Activated CD4-positive, alpha-beta T cell treated with anti-CD3 and anti-CD28 coated beads for 48 hours (primary cell): ENCODE measurements around the gene ATP8A2.

Experiments used
- DNase-seq: peaks from one replicate; pipeline ENCODE4 v3.0.0-alpha.2; 2020

The ATP8A2 gene

DNA sequence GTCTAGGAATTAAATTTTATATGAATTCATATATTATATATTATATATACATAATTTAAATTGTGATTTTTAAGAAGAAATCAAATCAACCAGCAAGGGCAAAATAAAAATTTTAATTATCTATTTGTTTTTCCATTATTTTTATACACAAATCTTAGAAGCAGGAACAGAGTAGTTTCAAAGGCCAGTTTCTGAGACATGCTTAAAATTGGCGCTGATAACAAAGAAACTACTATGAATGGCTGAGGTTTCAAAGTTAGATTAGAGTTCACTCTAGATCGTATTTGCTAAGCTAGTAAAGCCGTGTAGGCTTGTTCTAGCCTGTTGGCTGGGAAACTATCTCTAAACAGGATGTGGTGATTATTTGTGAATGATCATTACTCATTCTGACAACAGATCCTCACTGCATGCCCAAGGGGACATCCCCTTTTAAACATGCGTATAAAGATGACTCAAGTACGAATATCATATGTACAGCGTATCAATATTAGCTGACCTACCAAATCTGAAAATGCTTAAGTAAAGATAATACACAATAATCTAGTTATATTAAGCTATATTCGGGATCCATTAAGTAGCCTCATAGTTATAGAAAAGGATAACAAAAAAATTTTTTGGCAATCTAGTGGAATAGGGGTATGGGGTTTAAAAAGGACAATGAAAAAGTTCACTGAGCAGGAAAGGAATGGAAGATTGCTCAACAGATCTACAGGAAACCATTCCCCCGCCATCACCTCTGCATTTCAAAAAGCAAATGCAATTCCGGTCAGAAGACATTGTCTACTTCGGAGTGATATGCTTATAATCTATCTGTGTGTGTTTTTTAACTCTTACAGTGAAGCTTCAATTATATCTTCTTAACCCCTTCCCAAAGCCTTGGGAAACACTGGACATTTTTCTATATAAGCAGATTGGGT lies 529.9 kb downstream of the ATP8A2 start:
- peak; percentile 40 for DNase-seq

DNA sequence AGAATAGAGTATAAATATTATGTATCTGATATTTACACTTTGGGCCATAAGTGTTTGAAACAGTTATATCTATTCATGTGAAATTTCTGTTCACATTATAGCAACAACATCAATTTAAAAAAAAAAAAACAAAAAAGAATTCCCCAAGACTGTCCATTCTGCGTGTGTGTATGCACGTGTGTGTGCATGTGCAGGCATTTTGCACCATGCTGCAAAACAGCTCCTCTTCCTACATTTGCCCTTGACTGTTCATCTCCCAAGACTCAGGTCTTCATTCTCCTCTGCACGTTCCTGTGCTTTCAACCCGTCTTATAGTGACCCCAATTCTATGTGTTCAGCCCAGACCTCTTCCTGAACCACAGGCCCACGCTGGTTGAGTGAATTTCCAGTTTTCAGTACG lies 530.7 kb downstream of the ATP8A2 start:
- DNase-seq = no peak

DNA sequence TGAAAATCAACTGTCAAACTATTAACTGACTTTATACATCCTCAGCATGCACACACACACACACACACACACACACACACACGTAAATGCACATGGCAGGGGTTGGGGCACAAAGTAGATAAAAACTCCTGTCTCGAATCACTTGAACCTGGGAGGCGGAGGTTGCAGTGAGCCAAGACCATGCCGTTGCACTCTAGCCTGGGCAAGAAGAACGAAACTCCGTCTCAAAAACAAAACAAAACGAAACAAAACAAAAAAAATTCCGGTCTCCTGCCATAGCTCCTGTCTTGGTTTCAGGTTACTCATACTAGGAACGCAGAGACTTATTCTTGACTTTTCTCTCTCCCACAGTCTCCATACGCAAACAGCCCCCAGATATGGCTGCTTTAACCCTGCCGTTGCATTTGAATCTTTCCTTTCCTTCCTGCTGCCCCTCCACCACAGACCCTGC lies 531.1 kb downstream of the ATP8A2 start:
- DNase-seq = peak; percentile 17

- DNase-seq = no peak
These were observed 533.1 kb downstream of the ATP8A2 start for GRCh38 chr13:25904830-25905229.

DNA sequence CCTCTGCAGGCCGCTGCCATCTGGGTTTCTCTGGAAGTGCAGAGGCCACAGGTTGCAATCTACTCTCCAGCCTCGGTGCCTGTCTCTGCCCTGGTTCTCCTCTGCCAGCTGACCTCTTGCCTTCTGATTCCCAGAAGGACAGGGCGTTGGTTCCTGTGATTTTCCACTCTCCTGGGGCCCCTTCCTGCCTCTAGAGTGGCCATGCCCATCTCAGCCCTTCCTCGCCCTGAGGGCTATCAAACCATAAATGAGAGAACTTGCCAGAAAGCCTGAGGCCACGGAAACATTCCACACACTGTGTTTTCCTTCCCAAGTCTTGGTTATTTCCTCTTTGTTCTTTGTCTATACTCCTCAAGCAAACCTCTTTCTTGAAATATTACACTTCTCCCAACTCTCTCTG lies 533.8 kb downstream of the ATP8A2 start:
- no peak for DNase-seq

DNA sequence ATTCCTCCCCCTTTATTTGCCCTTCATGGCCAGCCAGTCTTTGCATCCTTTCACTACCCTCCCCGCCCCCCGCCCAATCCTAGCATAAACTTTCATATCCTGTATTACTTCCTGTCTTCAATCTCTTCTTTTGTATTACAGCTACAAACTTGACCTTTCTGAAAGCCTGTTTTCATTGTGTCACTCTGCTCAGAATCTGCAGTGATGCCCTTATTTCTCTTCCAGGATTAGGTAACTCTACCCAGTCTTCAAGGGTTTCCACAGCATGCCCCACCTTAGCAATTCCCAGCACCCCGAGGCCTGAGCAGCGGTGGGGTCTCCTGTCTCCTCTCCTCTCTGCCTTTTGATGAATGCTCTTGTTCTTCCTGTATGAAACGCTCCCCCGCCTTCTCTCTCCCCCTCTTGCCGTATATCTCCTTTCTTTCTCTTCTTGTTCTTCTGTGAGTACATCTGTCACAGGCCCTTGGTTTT lies 534.5 kb downstream of the ATP8A2 start:
- DNase-seq = no peak

DNA sequence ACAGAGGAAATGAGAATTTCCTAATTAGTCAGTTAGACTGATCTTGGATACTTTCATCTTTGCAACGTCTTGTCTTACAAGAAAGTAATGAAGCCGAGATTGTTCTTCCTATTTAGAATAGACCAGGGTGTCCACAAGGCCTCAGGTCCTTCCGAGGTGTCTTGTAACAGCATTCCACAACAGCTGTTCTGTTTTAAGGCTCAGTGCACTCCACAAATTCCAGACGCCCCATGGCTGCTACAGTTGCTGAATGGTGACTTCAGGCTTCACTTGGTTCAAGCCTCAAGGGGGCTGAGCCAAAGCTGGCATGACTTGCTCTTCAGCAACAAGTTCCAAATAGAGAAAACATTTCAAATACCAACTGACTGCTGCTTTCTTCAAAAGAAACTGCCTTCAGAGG lies 536.6 kb downstream of the ATP8A2 start:
- DNase-seq = no peak

DNA sequence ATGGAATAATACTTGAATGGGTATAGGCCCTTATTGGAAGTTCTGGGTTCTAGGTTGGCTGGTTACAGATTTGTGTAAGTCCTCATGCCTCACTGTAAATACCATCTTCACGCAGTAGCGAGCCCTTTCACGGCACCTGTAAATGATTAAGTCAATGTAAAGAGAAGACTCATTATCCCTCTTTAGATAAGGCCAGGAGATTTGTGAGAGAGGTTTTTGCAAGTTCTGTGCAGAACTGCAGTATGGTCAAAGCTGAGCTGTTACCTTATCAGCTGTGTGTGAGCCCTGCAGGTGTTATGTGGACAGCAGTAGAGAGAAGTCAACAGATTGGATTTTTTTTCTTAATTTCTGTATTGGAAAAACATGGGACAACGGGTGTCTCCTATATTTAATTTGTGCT lies 538.5 kb downstream of the ATP8A2 start:
- DNase-seq = no peak

DNA sequence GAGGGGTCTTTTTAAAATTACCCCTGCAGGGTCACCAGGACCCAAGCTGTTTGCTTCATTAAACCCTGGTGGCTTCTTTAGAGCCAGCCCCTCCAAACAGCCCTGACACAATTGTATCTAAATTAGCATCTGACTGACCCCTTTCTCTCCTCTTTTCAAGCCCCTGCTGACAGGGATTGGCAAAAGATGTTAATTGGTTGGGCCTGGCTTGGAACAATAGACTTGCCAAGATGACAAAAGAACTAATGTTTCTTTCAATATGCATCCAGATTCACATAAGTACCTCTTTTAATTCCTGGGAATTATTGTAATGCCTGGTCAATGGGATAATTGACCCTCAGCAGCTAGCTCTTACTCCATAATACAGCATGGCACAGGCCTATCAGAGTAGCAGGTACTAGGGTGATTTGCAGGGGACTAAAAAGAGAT lies 539.2 kb downstream of the ATP8A2 start:
- no peak for DNase-seq

GRCh38 chr13:25912961-25913360 lies 541.2 kb downstream of the ATP8A2 start:
- DNase-seq = no peak

DNA sequence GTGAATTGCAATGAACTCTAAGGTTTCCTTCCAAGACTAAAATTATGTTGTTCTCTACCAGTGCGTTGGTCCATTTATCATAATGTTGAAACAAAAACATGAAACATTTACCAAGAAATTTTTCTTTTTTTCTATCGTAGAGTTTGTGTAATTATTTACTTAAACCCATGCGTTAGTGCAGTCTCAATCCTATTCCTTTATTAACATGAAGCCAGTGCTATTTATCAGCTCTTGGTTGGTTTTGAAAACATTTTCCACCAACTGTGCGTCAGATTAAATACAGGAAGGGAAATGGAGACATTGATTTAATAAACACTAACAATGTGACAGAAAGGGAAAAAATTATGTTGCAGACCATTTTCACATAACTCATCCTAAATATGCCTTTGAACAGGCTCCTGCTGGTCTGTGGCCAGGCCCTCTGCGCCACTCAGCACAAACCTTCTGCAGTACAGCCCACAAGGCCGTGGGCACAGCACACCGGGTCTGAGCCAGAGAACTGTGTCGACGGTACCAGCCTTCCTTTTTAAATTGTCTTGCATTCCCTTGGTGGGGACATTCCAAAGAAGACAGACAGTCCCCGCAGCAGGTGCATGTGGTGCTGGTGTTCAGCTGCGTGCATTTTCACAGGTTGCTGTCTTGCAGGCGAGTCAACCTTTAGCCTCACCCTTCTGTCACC lies 544.2 kb downstream of the ATP8A2 start:
- no peak for DNase-seq

DNA sequence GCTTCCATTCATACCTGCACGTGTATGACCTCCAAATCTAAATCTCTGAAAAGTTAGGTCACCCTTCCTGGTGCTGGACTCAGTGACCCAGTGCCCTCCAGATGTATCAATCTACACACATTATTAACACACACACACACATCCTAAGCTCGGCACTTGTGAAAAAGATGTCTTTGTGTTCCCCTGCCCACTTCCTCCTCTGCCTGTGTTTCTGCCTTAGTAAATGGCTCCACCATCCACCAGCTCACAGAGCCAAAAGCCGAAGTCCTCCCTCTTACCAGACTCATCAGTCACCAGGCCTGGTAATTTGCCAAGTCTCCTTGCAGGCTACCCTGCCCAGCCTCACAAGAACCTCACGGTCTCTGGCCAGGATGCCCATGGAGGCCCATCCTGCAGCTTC lies 548.5 kb downstream of the ATP8A2 start:
- no peak for DNase-seq

- no peak for DNase-seq
These were observed 549.2 kb downstream of the ATP8A2 start for GRCh38 chr13:25920931-25921330.

DNA sequence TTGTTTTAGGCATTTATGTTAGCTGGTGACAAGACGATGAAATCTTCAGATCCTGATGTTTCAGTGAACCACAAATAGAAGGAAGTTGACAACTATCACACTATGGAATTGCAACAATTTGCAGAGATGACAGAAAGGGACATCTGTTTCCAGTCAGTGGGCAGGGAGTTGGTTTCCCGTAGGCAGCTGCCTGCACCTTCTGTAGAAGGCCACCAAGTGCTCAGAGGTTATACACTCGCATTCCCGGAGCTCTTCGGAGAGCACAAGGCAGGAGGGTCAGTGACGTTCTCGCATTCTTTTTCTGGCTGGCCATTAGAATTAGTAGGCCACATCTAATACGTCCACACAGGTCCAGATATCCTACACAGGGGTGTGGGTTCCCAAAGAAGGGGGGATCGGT lies 550.6 kb downstream of the ATP8A2 start:
- no peak for DNase-seq

DNA sequence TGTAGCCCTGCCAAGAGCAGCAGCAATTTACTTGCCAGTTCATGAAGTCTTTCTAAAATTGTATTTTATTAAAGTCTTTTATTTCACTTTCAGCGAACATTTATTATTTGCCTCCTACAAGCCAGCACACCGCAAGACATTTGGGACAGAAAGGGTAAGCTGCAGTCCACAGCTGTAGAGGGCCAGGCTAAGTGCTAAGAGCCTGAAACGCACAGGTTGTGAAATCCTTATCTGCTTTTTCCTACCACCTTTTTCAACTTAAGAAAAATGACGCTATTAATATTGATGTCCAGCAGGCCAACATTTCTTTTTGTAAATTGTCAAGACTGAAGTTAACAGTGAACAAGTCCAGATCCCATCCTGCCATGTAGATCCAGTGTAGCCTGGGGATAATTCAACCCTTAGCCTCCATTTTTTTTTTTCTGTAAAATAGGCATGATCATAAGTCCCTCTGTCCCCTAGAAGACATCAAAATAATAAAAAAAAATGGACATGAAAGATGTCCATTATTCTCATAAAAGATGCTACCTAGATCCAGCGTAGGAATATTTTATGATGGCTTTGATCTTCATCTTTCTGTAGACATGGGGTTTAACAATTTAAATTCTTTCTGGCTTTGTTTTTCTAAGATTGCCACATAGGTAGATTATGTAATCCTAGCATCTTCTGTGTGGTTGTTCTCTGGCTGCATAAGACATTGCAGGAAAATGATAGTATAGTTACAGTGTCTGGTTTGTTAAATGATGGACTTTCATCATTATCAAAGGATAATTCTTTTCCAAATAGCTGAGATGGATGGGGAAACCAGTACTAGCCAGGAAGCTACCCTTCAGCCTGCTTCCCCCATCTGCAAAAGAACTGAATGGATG lies 551.7 kb downstream of the ATP8A2 start:
- no peak for DNase-seq

DNA sequence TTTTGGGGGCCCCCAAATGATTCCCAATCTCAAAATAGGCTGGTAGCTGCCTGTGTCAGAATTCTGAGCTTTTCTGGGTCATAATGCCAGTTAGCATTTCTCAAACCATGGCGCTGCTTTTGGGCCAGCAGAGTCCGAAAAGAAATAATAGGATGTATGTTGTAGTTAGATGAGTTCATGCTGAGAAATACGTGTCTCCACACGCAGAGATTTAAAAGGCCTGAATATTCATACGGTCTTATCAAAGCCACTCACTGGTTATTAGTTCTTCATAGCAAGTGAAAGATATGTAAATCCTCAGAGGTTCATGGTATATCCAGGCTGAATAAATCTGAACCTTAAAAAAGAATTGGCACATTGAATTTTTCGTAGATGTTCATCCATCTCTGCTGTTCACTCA lies 555.6 kb downstream of the ATP8A2 start:
- DNase-seq = no peak

- DNase-seq = no peak
These were observed 556.2 kb downstream of the ATP8A2 start for GRCh38 chr13:25927932-25928331.

GRCh38 chr13:25928941-25929505 lies 557.2 kb downstream of the ATP8A2 start:
- no peak for DNase-seq

DNA sequence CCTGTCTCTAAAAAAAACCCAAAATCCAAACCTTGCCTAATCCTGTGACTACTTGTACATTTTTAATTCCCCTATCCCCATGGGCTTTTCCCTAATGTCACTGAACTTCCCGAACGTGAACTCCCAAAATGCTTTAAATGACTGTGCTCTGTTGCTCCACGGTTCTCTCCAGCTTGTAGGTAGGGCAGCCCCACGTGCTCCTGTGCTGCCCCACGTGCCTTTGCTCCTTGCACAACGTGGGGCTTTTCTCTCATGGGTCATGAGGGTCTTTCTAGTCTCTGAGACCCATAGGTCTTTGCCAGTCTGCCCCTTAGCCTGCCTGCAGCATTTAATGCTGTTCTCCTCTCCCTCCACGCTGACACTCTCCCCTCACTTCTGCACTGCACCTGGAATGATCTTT lies 558.0 kb downstream of the ATP8A2 start:
- DNase-seq = no peak

- no peak for DNase-seq
These were observed 558.9 kb downstream of the ATP8A2 start for GRCh38 chr13:25930653-25931052.

- DNase-seq = no peak
These were observed 560.6 kb downstream of the ATP8A2 start for GRCh38 chr13:25932365-25932764.

DNA sequence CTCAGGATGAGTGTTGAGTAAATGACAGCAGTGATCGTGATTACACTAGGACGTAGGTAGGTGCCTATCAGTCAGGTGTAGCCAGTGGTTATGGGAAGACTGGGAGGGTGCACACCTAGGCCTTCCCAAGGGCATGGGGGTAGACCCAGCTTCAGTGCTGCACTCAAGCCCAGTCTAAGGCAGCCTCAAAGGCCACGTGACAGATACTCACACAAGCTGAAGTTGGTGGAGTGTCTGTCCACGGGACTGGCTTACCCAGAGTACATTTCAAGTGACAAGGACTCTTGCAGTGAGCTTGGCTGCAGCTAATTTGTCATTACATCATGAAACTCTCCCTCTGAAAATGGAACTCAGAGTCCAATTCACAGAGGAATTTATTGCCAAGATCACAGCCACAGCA lies 561.7 kb downstream of the ATP8A2 start:
- DNase-seq = no peak

GRCh38 chr13:25934127-25934526 lies 562.4 kb downstream of the ATP8A2 start:
- DNase-seq = no peak
